Progenitor cell of endocrine pancreas (in vitro differentiated cells): ENCODE results near the gene CUX1. TPM values are rescaled to one million over a fixed set of nuclear protein-coding genes. Genes with fewer than 3 reads are reported as not detected.
"Not testable (repeated sequence)": the region's sequence is repeated elsewhere in the genome, so short reads cannot be mapped to it uniquely, and the experiment has no call there.

Experiments used
- DNase-seq: peaks from one replicate; pipeline ENCODE4 v3.0.0; 2021; ENCODE audit warnings: low spot score; ENCODE audit not compliant: unreplicated experiment
- H3K27ac Mint-ChIP-seq: 2 replicates; pipeline ENCODE4 v1.8.0; 2021; ENCODE audit warnings: mild to moderate bottlenecking, moderate library complexity, mixed read lengths
- H3K27me3 Mint-ChIP-seq: 2 replicates; pipeline ENCODE4 v1.8.0; 2021; ENCODE audit warnings: mixed read lengths
- H3K36me3 Mint-ChIP-seq: 2 replicates; pipeline ENCODE4 v1.8.0; 2022; ENCODE audit warnings: mixed read lengths; ENCODE audit not compliant: insufficient read depth
- H3K4me1 Mint-ChIP-seq: 2 replicates; pipeline ENCODE4 v1.8.0; 2021; ENCODE audit warnings: low read depth, mixed read lengths
- H3K4me3 Mint-ChIP-seq: 2 replicates; pipeline ENCODE4 v1.8.0; 2021; ENCODE audit warnings: low read depth, mild to moderate bottlenecking, moderate library complexity, mixed read lengths
- H3K9me3 Mint-ChIP-seq: 2 replicates; pipeline ENCODE4 v1.8.0; 2021; ENCODE audit warnings: low read depth, mixed read lengths
- CTCF ChIP-seq: fragments of 200-600 bp; sonication (generic); IDR thresholded peaks from one replicate; pipeline ENCODE4 v1.5.0; 2021; ENCODE audit warnings: antibody characterized with exemption, mild to moderate bottlenecking; ENCODE audit not compliant: unreplicated experiment
- total RNA-seq: library from RNA; stranded (reverse); gene quantifications from 2 replicates; pipeline ENCODE4 v1.2.1, GENCODE V29; 2021

Gene CUX1
- total RNA-seq, 1 donor from 2014 or later = 103 TPM

- no peak overlapping the region for H3K27ac Mint-ChIP-seq
- peaks cover 30% of the 10 kb centered on the region for H3K36me3 Mint-ChIP-seq
- H3K4me1 Mint-ChIP-seq = peaks cover 9% of the 10 kb centered on the region
- H3K4me3 Mint-ChIP-seq = no peak overlapping the region
- no peak for TF ChIP-seq CTCF
- H3K27me3 Mint-ChIP-seq = no peaks in the 10 kb centered on the region
- peaks cover 20% of the 10 kb centered on the region for H3K9me3 Mint-ChIP-seq
- DNase-seq = no peak
Observed at GRCh38 chr7:101845974-101846373, 28.5 kb downstream of the CUX1 start.

DNA sequence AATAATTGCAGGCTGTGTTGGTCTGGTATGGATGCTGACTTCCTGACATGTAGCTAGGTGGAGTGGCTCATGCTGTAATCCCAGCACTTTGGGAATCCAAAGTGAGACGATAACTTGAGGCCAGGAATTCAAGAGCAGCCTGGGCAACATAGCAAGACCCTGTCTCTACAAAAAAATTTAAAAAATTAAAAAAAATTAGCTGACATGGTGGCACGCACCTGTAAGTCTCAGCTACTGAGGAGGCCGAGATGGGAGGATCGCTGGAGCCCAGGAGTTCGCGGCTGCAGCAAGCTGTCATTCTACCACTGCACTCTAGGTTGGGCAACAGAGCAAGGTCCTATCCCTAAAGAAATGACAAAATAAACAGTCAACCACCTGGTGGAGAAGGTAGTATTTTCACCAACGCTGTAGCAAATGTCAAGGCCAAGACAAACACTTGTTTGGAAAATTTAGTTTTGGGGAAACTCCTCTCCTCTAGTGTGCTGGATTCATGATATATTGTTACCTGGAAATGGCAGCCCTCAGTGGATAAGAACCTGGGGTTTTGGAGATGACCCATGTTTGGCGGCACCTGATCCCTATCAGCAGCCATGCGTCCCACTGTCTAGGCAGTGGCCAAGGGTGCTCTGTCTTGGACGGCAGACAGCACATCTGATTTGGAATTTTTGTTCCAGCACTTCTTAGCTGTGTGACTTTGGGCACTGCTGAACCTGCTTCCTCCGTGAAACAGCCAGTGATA lies 29.5 kb downstream of the CUX1 start:
- Mint-ChIP-seq H3K27ac (no peak overlapping the region), H3K36me3 (peaks cover 30% of the 10 kb centered on the region), H3K4me1 (peaks cover 9% of the 10 kb centered on the region), H3K9me3 (peaks cover 20% of the 10 kb centered on the region), H3K27me3 (no peaks in the 10 kb centered on the region), H3K4me3 (no peak overlapping the region)
- DNase-seq = no peak
- no peak for TF ChIP-seq CTCF

GRCh38 chr7:101848208-101848951 lies 31.0 kb downstream of the CUX1 start:
- Mint-ChIP-seq H3K27me3 (no peaks in the 10 kb centered on the region), H3K36me3 (peaks cover 30% of the 10 kb centered on the region), H3K9me3 (peaks cover 20% of the 10 kb centered on the region), H3K4me1 (peaks cover 12% of the 10 kb centered on the region), H3K27ac (peak overlapping the region; percentile 8), H3K4me3 (no peak overlapping the region)
- DNase-seq = no peak
- no peak for TF ChIP-seq CTCF

DNA sequence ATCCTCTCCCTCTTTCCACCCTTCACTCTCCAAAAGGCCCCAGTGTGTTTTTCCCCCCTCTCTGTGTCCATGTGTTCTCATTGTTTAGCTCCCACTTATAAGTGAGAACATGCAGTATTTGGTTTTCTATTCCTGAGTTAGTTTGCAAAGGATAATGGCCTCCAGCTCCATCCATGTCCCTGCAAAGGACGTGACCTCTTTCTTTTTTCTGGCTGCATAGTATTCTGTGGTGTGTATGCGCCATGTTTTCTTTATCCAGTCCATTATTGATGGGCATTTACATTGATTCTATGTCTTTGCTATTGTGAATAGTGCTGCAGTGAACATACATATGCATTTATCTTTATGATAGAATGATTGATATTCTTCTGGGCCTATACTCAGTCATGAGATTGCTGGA lies 31.9 kb downstream of the CUX1 start:
- peaks cover 29% of the 10 kb centered on the region for H3K36me3 Mint-ChIP-seq
- H3K9me3 Mint-ChIP-seq = peaks cover 19% of the 10 kb centered on the region
- H3K27me3 Mint-ChIP-seq, H3K4me1 Mint-ChIP-seq, DNase-seq, H3K4me3 Mint-ChIP-seq: not testable (repeated sequence)
- peak overlapping the region; percentile 88 for H3K27ac Mint-ChIP-seq

- H3K9me3 Mint-ChIP-seq = peaks cover 14% of the 10 kb centered on the region
- not testable (repeated sequence) for H3K4me3 Mint-ChIP-seq, H3K27me3 Mint-ChIP-seq, DNase-seq, H3K27ac Mint-ChIP-seq
- H3K36me3 Mint-ChIP-seq = peaks cover 19% of the 10 kb centered on the region
- peaks cover 19% of the 10 kb centered on the region for H3K4me1 Mint-ChIP-seq
Observed at GRCh38 chr7:101852364-101852763, 34.9 kb downstream of the CUX1 start.

DNA sequence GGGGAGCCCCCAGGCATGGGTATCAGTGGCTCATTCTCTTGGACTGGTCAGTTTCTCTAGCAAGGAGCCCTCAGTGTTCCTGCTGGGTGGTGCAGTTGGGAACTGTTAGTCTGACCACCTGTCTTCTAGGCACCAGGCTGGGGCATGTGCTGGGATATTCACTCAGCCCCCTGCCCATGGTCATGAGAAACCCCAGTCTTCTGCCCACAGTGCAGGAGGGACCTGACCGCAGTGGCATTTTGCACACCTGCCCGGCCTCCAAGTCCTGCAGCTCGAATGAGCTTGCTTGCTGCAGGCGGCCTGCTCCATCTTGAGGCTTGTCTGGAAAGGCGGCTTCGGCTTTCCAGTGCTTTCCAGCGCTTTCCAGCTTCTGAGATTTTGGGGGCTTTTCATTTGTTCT lies 36.3 kb downstream of the CUX1 start:
- no peak for DNase-seq
- Mint-ChIP-seq H3K9me3 (peaks cover 7% of the 10 kb centered on the region), H3K4me3 (no peak overlapping the region), H3K4me1 (peaks cover 22% of the 10 kb centered on the region), H3K27me3 (no peaks in the 10 kb centered on the region), H3K27ac (no peak overlapping the region), H3K36me3 (peaks cover 12% of the 10 kb centered on the region)
- TF ChIP-seq CTCF = no peak
